Neuronal stem cell (in vitro differentiated cells): Measurements from ENCODE around the gene CEP97.
"Not testable (repeated sequence)": the region's sequence is repeated elsewhere in the genome, so short reads cannot be mapped to it uniquely, and the experiment has no call there.

Experiments
- DNase-seq: peaks from one replicate; pipeline ENCODE4 v3.0.0-alpha.2; 2013; ENCODE audit warnings: low spot score
- H2AFZ ChIP-seq: one replicate; pipeline ENCODE4 v1.6.1; 2013; ENCODE audit warnings: mild to moderate bottlenecking, low read length, inconsistent platforms
- H2AK5ac ChIP-seq: 2 replicates; pipeline ENCODE4 v1.6.1; 2013; ENCODE audit warnings: low read depth, mild to moderate bottlenecking, inconsistent platforms, low read length, moderate library complexity, mixed read lengths
- H2BK120ac ChIP-seq: 2 replicates; pipeline ENCODE4 v1.6.1; 2013; ENCODE audit warnings: low read depth, mild to moderate bottlenecking, inconsistent platforms, low read length, moderate library complexity, mixed read lengths
- H2BK12ac ChIP-seq: one replicate; pipeline ENCODE4 v1.6.1; 2013; ENCODE audit warnings: low read length, inconsistent platforms
- H2BK15ac ChIP-seq: 2 replicates; pipeline ENCODE4 v1.6.1; 2013; ENCODE audit warnings: mild to moderate bottlenecking, low read length, inconsistent platforms, mixed read lengths
- H2BK5ac ChIP-seq: one replicate; pipeline ENCODE4 v1.6.1; 2013; ENCODE audit warnings: inconsistent platforms, mild to moderate bottlenecking, low read length, moderate library complexity
- H3K14ac ChIP-seq: one replicate; pipeline ENCODE4 v1.6.1; 2013; ENCODE audit warnings: low read length, inconsistent platforms
- H3K18ac ChIP-seq: 2 replicates; pipeline ENCODE4 v1.6.1; 2013; ENCODE audit warnings: low read length, inconsistent platforms
- H3K23ac ChIP-seq: 2 replicates; pipeline ENCODE4 v1.6.1; 2013; ENCODE audit warnings: low read depth, mild to moderate bottlenecking, mixed read lengths, low read length, inconsistent platforms; ENCODE audit not compliant: poor library complexity
- H3K27ac ChIP-seq: replicated peaks from 3 replicates; pipeline ENCODE4 v1.5.1; 2013; ENCODE audit warnings: low read length, inconsistent platforms
- H3K27me3 ChIP-seq, 3 experiments: 2 replicates each; pipeline ENCODE4 v1.6.1; 2013; ENCODE audit warnings: low read length in 3 of 3, mild to moderate bottlenecking in 2 of 3, inconsistent platforms in 1 of 3, low read depth in 1 of 3, mixed read lengths in 1 of 3, moderate library complexity in 1 of 3; ENCODE audit not compliant: control insufficient read depth in 3 of 3, insufficient read depth in 3 of 3
- H3K36me3 ChIP-seq, 2 donors: replicated peaks in 1 of 2; 2 replicates each; pipeline ENCODE4 v1.6.1; 2013; ENCODE audit warnings: low read length in 2 of 2; ENCODE audit not compliant: control insufficient read depth in 2 of 2, insufficient read depth in 2 of 2
- H3K4ac ChIP-seq: 2 replicates; pipeline ENCODE4 v1.6.1; 2013; ENCODE audit warnings: inconsistent platforms, mild to moderate bottlenecking, low read length, moderate library complexity
- H3K4me1 ChIP-seq, 2 donors: 1 replicate in 1 of 2; 2 replicates in 1 of 2; pipeline ENCODE4 v1.6.1; 2013; ENCODE audit warnings: low read length in 2 of 2, low read depth in 1 of 2; ENCODE audit not compliant: control insufficient read depth in 2 of 2, insufficient read depth in 1 of 2
- H3K4me2 ChIP-seq: one replicate; pipeline ENCODE4 v1.6.1; 2013; ENCODE audit warnings: mild to moderate bottlenecking, low read length, inconsistent platforms; ENCODE audit not compliant: insufficient read depth, poor library complexity, severe bottlenecking
- H3K4me3 ChIP-seq, 2 donors: 2 replicates each; pipeline ENCODE4 v1.5.1; 2013; ENCODE audit warnings: low read length in 2 of 2, mild to moderate bottlenecking in 2 of 2, inconsistent platforms in 1 of 2, moderate library complexity in 1 of 2
- H3K79me1 ChIP-seq: one replicate; pipeline ENCODE4 v1.6.1; 2013; ENCODE audit warnings: low read depth, mild to moderate bottlenecking, inconsistent platforms, low read length, moderate library complexity
- H3K9ac ChIP-seq: one replicate; pipeline ENCODE4 v1.6.1; 2013; ENCODE audit warnings: mild to moderate bottlenecking, low read depth, low read length, inconsistent platforms; ENCODE audit not compliant: poor library complexity
- H3K9me3 ChIP-seq, 2 donors: replicated peaks in 1 of 2; 2 replicates each; pipeline versions ENCODE3 to v1.6.1; 2013; ENCODE audit warnings: low read length in 2 of 2, mild to moderate bottlenecking in 2 of 2, inconsistent platforms in 1 of 2, low read depth in 1 of 2, mixed read lengths in 1 of 2, moderate library complexity in 1 of 2; ENCODE audit not compliant: control insufficient read depth in 2 of 2, insufficient read depth in 1 of 2
- H4K8ac ChIP-seq: one replicate; pipeline ENCODE4 v1.6.1; 2013; ENCODE audit warnings: low read depth, mild to moderate bottlenecking, inconsistent platforms, low read length, moderate library complexity
- H4K91ac ChIP-seq: one replicate; pipeline ENCODE4 v1.6.1; 2013; ENCODE audit warnings: low read length, low read depth, mild to moderate bottlenecking, inconsistent platforms; ENCODE audit not compliant: poor library complexity
- WGBS, 2 donors: extraction: QIAGEN DNeasy Blood & Tissue Kit; methylation state at CpG; one replicate each; pipeline ENCODE4 v1.1.7; 2013; ENCODE audit warnings: missing lambda C conversion rate in 2 of 2, mixed read lengths in 1 of 2; ENCODE audit not compliant: insufficient read length in 2 of 2, insufficient replicate concordance in 1 of 2; ENCODE audit errors: extremely low coverage in 2 of 2; 5-methylcytosine and 5-hydroxymethylcytosine counted together

Gene CEP97

DNA sequence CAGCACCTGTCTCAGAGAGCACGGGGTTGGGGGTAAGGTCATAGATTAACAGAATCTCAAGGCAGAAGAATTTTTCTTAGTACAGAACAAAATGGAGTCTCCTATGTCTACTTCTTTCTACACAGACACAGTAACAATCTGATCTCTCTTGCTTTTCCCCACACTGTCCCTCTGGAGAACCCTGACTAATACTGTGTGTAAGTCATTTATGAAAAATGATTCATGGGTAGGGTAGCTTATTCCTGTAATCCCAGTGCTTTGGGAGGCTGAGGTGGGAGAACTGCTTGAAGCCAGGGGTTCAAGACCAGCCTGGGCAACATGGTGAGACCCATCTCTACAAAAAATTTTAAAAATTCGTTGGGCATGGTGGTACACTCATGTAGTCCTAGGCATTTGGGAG, 19.8 kb upstream of the CEP97 start:
- H3K4me3 ChIP-seq, H2AFZ ChIP-seq, DNase-seq, H3K14ac ChIP-seq, H2BK5ac ChIP-seq, H3K18ac ChIP-seq, H4K91ac ChIP-seq, H3K4me2 ChIP-seq, H3K27ac ChIP-seq, H4K8ac ChIP-seq, H2BK12ac ChIP-seq, H3K36me3 ChIP-seq, H3K4ac ChIP-seq, H2AK5ac ChIP-seq, H2BK120ac ChIP-seq, H3K27me3 ChIP-seq, H3K4me1 ChIP-seq, H3K9me3 ChIP-seq, H2BK15ac ChIP-seq, H3K23ac ChIP-seq, H3K79me1 ChIP-seq, H3K9ac ChIP-seq: not testable (repeated sequence)
- no CpG with 5 or more reads among the region's 2 CpGs for WGBS, 2 donors

DNA sequence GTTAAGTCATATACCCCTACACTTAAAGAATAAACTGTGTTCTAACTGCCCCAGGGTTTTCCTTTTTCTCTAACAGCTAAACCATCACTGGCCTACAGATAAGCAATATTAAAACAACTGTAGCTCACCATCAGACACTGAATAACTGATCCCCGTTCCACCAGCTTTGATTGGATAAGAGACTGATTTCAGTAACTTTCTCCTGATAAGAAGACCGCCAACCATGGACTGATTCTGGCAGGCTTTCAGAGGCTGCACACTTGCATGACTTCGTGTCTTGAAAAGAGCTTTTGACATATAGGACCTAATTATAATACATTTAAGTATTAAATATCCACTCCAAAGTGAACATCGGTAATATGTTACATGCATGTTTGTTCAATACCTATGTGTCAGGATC, 15.3 kb upstream of the CEP97 start:
- Histone ChIP-seq H3K27me3 (no peaks in the 10 kb centered on the region), H3K79me1 (no peaks in the 10 kb centered on the region), H2AFZ (no peak overlapping the region), H2BK5ac (no peak overlapping the region), H3K27ac (no peak overlapping the region), H3K4ac (no peak overlapping the region), H2AK5ac (no peak overlapping the region), H3K14ac (no peak overlapping the region), H3K4me2 (no peak overlapping the region), H3K9ac (no peak overlapping the region), H2BK12ac (no peak overlapping the region), H3K36me3 (no peaks in the 10 kb centered on the region), H3K18ac (no peak overlapping the region), H3K4me1 (no peaks in the 10 kb centered on the region), H3K4me3 (no peak overlapping the region), H4K91ac (no peak overlapping the region), H3K23ac (no peak overlapping the region), H2BK120ac (no peak overlapping the region), H3K9me3 (no peaks in the 10 kb centered on the region), H4K8ac (no peak overlapping the region), H2BK15ac (no peak overlapping the region)
- DNase-seq = no peak
- no CpG with 5 or more reads among the region's 4 CpGs for WGBS, 2 donors

DNA sequence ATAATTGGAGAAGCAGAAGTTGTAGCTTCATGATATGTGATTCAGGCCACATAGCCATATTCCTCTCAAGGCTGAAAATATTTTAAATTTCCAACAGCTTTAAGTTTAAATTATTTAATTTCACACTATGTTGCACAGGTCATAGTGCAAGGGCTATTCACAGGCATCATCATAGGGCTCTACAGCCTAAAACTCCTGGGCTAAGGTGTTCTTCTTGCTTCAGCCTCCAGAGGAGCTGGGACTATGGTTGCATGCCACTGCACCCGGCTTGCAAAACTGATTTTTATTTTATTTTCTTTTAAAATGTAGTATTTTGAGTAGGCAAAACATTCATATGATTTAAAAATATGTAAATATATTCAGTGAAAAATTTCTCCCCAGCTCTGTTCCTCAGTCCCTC, 6.0 kb upstream of the CEP97 start:
- Histone ChIP-seq H2BK12ac (no peak overlapping the region), H2BK5ac (no peak overlapping the region), H3K79me1 (no peaks in the 10 kb centered on the region), H3K18ac (no peak overlapping the region), H4K8ac (no peak overlapping the region), H2BK15ac (no peak overlapping the region), H3K36me3 (no peaks in the 10 kb centered on the region), H4K91ac (no peak overlapping the region), H2AK5ac (no peak overlapping the region), H3K4me2 (no peak overlapping the region), H3K9ac (no peak overlapping the region), H2AFZ (no peak overlapping the region), H3K27me3 (no peaks in the 10 kb centered on the region), H3K4me1 (peaks cover 0 to 2% of the 10 kb centered on the region in 2 donors), H3K14ac (no peak overlapping the region), H3K23ac (no peak overlapping the region), H3K4ac (no peak overlapping the region), H3K27ac (no peak overlapping the region), H2BK120ac (no peak overlapping the region), H3K9me3 (no peaks in the 10 kb centered on the region), H3K4me3 (no peak overlapping the region)
- DNase-seq = no peak
- WGBS, 2 donors = no CpG with 5 or more reads among the region's 1 CpG

DNA sequence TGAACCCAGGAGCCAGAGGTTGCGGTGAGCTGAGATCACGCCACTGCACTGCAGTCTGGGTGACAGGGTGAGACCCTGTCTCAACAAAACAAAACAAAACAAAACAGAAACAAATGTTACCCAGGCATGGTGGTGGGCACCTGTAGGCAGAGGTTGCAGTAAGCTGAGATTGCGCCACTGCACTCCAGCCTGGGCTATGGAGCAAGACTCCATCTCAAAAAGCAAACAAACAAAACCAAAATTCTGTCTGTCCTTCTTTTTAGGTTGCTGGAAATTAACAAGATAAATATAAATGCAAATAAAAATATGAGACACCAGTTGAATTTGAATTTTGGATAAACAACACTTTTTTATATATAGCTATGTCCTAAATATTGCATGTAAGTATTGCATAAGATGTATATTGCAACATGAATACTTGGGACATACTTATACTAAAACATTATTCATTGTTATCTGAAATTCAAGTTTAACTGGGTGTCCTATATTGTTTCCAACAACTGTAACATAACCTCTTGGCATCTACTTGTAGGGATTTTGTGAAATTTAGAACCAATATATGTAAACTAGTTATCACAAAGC, 4.7 kb upstream of the CEP97 start:
- H3K27me3 ChIP-seq = no peaks in the 10 kb centered on the region

More for the DNA sequence above, 4.7 kb upstream of the CEP97 start:
- no peak overlapping the region for H3K4me2 ChIP-seq
- DNase-seq = no peak
- no peak overlapping the region for H2AFZ ChIP-seq
- H3K36me3 ChIP-seq = no peaks in the 10 kb centered on the region
- no peak overlapping the region for H4K91ac ChIP-seq
- no peak overlapping the region for H2BK120ac ChIP-seq
- H3K9ac ChIP-seq = no peak overlapping the region
- no peak overlapping the region for H3K23ac ChIP-seq
- no peak overlapping the region for H3K14ac ChIP-seq
- no peak overlapping the region for H3K27ac ChIP-seq
- no peak overlapping the region for H2BK15ac ChIP-seq
- H2BK12ac ChIP-seq = no peak overlapping the region
- H3K4ac ChIP-seq = no peak overlapping the region
- H3K4me3 ChIP-seq = no peak overlapping the region
- H4K8ac ChIP-seq = no peak overlapping the region
- no peak overlapping the region for H2AK5ac ChIP-seq
- no peaks in the 10 kb centered on the region for H3K79me1 ChIP-seq
- H3K9me3 ChIP-seq = no peaks in the 10 kb centered on the region
- no CpG with 5 or more reads among the region's 3 CpGs for WGBS, 2 donors
- H3K18ac ChIP-seq = no peak overlapping the region
- H3K4me1 ChIP-seq = peaks cover 0 to 2% of the 10 kb centered on the region in 2 donors
- H2BK5ac ChIP-seq = no peak overlapping the region
